K562 (cell line): ENCODE measurements around the gene CHCT1. TPM values are rescaled to one million over a fixed set of nuclear protein-coding genes. Genes with fewer than 3 reads are reported as not detected.

Source experiments
- BHLHE40 ChIP-seq: IDR thresholded peaks from 2 replicates; pipeline ENCODE4 v1.6.1; 2011; ENCODE audit warnings: low read length, improper control_type of control experiment
- CBX8 ChIP-seq: fragments of 200-600 bp; sonication (generic); IDR thresholded peaks from 2 replicates; pipeline ENCODE4 v1.6.1; 2012; ENCODE audit warnings: borderline replicate concordance, mixed run types, low read depth, mild to moderate bottlenecking, moderate library complexity, mixed read lengths, low read length, control low read depth, inconsistent platforms; ENCODE audit not compliant: poor library complexity, severe bottlenecking; ENCODE audit errors: extremely low read depth
- CREB3 ChIP-seq: fragments of 450-650 bp; conservative IDR thresholded peaks from 2 replicates; pipeline ENCODE4 v1.6.1; 2016; ENCODE audit warnings: missing genetic modification characterization, low read depth, mild to moderate bottlenecking, missing compliant biosample characterization, moderate library complexity
- CREM ChIP-seq: IDR thresholded peaks from 2 replicates; pipeline ENCODE4 v1.6.1; 2014; ENCODE audit warnings: antibody characterized with exemption, low read depth
- ELF1 ChIP-seq: fragments of 200-800 bp; sonication (Bioruptor generic); IDR thresholded peaks from 2 replicates; pipeline ENCODE4 v1.6.1; 2016; ENCODE audit warnings: missing genetic modification characterization, missing compliant biosample characterization
- HMG20B ChIP-seq: fragments of 250-450 bp; sonication (Bioruptor Pico); IDR thresholded peaks from 2 replicates; pipeline ENCODE4 v1.5.0; 2021; ENCODE audit warnings: mild to moderate bottlenecking
- MYNN ChIP-seq, 2 experiments: sonication (generic); formaldehyde crosslinking in 1 of 2; IDR thresholded peaks; 2 replicates each; pipeline versions ENCODE4 v1.5.0 to v1.6.1; 2016 to 2020; ENCODE audit warnings: antibody characterized with exemption in 1 of 2, missing genetic modification reagents in 1 of 2
- RBM17 ChIP-seq: fragments of 200-400 bp; formaldehyde crosslinking; IDR thresholded peaks from 2 replicates; pipeline ENCODE4 v1.6.1; 2017; ENCODE audit warnings: low read depth, mild to moderate bottlenecking, low read length, borderline replicate concordance
- ZBTB49 ChIP-seq: sonication (generic); formaldehyde crosslinking; IDR thresholded peaks from 2 replicates; pipeline ENCODE4 v1.8.0; 2022; ENCODE audit warnings: missing genetic modification reagents, mild to moderate bottlenecking, borderline replicate concordance
- ZFX ChIP-seq: sonication (generic); formaldehyde crosslinking; IDR thresholded peaks from 2 replicates; pipeline ENCODE4 v1.8.0; 2022; ENCODE audit warnings: mild to moderate bottlenecking, missing genetic modification reagents, moderate library complexity
- ZKSCAN8 ChIP-seq: fragments of 200-800 bp; sonication (Bioruptor generic); IDR thresholded peaks from 2 replicates; pipeline ENCODE4 v1.6.1; 2016; ENCODE audit warnings: missing genetic modification characterization, missing compliant biosample characterization
- ZNF324 ChIP-seq: fragments of 250-450 bp; sonication (Bioruptor Pico); IDR thresholded peaks from 2 replicates; pipeline ENCODE4 v1.4.0; 2020; ENCODE audit warnings: mild to moderate bottlenecking
- ZNF589 ChIP-seq: fragments of 200-800 bp; sonication (Bioruptor generic); IDR thresholded peaks from 2 replicates; pipeline ENCODE4 v1.6.1; 2016; ENCODE audit warnings: low read depth, missing genetic modification characterization, missing compliant biosample characterization
- ZNF785 ChIP-seq: fragments of 250-450 bp; sonication (Bioruptor Pico); IDR thresholded peaks from 2 replicates; pipeline ENCODE4 v1.4.0; 2020; ENCODE audit warnings: mild to moderate bottlenecking
- ZNF79 ChIP-seq: fragments of 250-450 bp; sonication (Bioruptor Pico); IDR thresholded peaks from 2 replicates; pipeline ENCODE4 v1.4.0; 2020; ENCODE audit warnings: low read depth, mild to moderate bottlenecking, moderate library complexity
- ZNF830 ChIP-seq: fragments of 250-450 bp; sonication (Bioruptor Pico); IDR thresholded peaks from 2 replicates; pipeline ENCODE4 v1.5.0; 2021; ENCODE audit warnings: mild to moderate bottlenecking
- polyA plus RNA-seq, 8 experiments: library from polyadenylated mRNA; depleted of rRNA in 4 of 8; stranded (reverse) in 5 of 8; unstranded in 3 of 8; fragments of >200 nt; fragmentation: Nextera tagmentation in 2 of 8; fragmentation: Illumina TruSeq in 1 of 8; extraction: Ambion mirVana in 2 of 8; extraction: Trizol in 1 of 8; gene quantifications; 2 replicates each; pipeline versions ENCODE4 v1.2.1 to v1.2.3, GENCODE V29; 2011 to 2014; ENCODE audit warnings: inconsistent platforms in 1 of 8, missing spikeins in 1 of 8
- total RNA-seq, 7 experiments: library from RNA; depleted of rRNA in 6 of 7; stranded (reverse); fragments of >200 nt in 6 of 7; fragmentation: Illumina TruSeq in 2 of 7; extraction: Trizol in 2 of 7; gene quantifications; 2 replicates each; pipeline versions ENCODE4 v1.2.1 to v1.2.3, GENCODE V29; 2011 to 2021; ENCODE audit warnings: low replicate concordance in 1 of 7
- TF ChIP-seq, protein P1 (sequence below), 3 experiments: fragments of 200-800 bp in 1 of 3; fragments of 250-450 bp in 1 of 3; fragments of 450-650 bp in 1 of 3; sonication (Bioruptor Pico) in 1 of 3; sonication (Bioruptor generic) in 1 of 3; formaldehyde crosslinking in 1 of 3; IDR thresholded peaks; 2 replicates each; pipeline versions ENCODE4 v1.6.1 to v1.8.0; 2016 to 2022; ENCODE audit warnings: mild to moderate bottlenecking in 2 of 3, missing genetic modification characterization in 2 of 3, missing compliant biosample characterization in 1 of 3, moderate library complexity in 1 of 3
- TF ChIP-seq, protein P2 (sequence below): sonication (generic); formaldehyde crosslinking; IDR thresholded peaks from 2 replicates; pipeline ENCODE4 v1.9.0; 2022; ENCODE audit warnings: mild to moderate bottlenecking, missing genetic modification reagents

Gene CHCT1
- total and polyA plus RNA-seq, 9 of the 15 experiments (the other 6 are each of a cell fraction or from before 2014, with no cell fraction given): not detected

- TF ChIP-seq ZBTB49 (CRISPR knock-in tag) (no peak), ZNF830 (CRISPR knock-in tag) (no peak), ZNF589 (peak; percentile 76; the same call in 1 of the 2 replicates), ZKSCAN8 (CRISPR knock-in tag) (no peak; the same call in 1 of the 2 replicates), HMG20B (CRISPR knock-in tag) (0 out of 2 replicates have a peak, but pooled peaks have one; percentile 48), BHLHE40 (no peak), ZFX (CRISPR knock-in tag) (peak; percentile 20; the same call in 1 of the 2 replicates), ZNF324 (CRISPR knock-in tag) (no peak), ELF1 (tag) (no peak), RBM17 (no peak), CREB3 (tag) (peak; percentile 67), CBX8 (no peak), MYNN (IDR thresholded peaks at IDR 0.05) (no peak), MYNN (CRISPR knock-in tag; IDR thresholded peaks at IDR 0.05) (no peak), ZNF785 (CRISPR knock-in tag) (no peak), CREM (no peak), ZNF79 (CRISPR knock-in tag) (no peak)
- TF ChIP-seq, protein P1, sequence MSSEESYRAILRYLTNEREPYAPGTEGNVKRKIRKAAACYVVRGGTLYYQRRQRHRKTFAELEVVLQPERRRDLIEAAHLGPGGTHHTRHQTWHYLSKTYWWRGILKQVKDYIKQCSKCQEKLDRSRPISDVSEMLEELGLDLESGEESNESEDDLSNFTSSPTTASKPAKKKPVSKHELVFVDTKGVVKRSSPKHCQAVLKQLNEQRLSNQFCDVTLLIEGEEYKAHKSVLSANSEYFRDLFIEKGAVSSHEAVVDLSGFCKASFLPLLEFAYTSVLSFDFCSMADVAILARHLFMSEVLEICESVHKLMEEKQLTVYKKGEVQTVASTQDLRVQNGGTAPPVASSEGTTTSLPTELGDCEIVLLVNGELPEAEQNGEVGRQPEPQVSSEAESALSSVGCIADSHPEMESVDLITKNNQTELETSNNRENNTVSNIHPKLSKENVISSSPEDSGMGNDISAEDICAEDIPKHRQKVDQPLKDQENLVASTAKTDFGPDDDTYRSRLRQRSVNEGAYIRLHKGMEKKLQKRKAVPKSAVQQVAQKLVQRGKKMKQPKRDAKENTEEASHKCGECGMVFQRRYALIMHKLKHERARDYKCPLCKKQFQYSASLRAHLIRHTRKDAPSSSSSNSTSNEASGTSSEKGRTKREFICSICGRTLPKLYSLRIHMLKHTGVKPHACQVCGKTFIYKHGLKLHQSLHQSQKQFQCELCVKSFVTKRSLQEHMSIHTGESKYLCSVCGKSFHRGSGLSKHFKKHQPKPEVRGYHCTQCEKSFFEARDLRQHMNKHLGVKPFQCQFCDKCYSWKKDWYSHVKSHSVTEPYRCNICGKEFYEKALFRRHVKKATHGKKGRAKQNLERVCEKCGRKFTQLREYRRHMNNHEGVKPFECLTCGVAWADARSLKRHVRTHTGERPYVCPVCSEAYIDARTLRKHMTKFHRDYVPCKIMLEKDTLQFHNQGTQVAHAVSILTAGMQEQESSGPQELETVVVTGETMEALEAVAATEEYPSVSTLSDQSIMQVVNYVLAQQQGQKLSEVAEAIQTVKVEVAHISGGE (CRISPR knock-in tag; IDR thresholded peaks at IDR 0.05): peak in 1 of 3 experiments; percentile 68; a peak in 2 of 6 replicates
- TF ChIP-seq, protein P2, sequence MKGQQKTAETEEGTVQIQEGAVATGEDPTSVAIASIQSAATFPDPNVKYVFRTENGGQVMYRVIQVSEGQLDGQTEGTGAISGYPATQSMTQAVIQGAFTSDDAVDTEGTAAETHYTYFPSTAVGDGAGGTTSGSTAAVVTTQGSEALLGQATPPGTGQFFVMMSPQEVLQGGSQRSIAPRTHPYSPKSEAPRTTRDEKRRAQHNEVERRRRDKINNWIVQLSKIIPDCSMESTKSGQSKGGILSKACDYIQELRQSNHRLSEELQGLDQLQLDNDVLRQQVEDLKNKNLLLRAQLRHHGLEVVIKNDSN: peak; percentile 57; the same call in 1 of the 2 replicates
Measured at GRCh38 chr17:60392845-60393702, 29.2 kb upstream of the CHCT1 start (continued).
